NB4 (cell line): ENCODE data around the gene KIT.

ENCODE experiments used
- DNase-seq: peaks from one replicate; pipeline ENCODE4 v3.0.0; 2010; ENCODE audit warnings: low read depth
- H3K4me3 ChIP-seq: one replicate; pipeline ENCODE4 v1.5.1; 2011; ENCODE audit warnings: mild to moderate bottlenecking, low read depth, low read length, moderate library complexity
- MYC ChIP-seq: IDR thresholded peaks from 2 replicates; pipeline ENCODE4 v1.6.1; 2011; ENCODE audit warnings: low read depth, low read length
- POLR2A ChIP-seq: IDR thresholded peaks from 2 replicates; pipeline ENCODE4 v1.6.1; 2011; ENCODE audit warnings: mild to moderate bottlenecking; ENCODE audit not compliant: insufficient read length; ENCODE audit errors: extremely low read depth
- TF ChIP-seq, protein P1 (sequence below): IDR thresholded peaks from 2 replicates; pipeline ENCODE4 v1.6.1; 2011; ENCODE audit warnings: low read depth, low read length
- TF ChIP-seq, protein P2 (sequence below): IDR thresholded peaks from one replicate; pipeline ENCODE4 v1.5.1; 2012; ENCODE audit warnings: low read depth, low read length

KIT gene

DNA sequence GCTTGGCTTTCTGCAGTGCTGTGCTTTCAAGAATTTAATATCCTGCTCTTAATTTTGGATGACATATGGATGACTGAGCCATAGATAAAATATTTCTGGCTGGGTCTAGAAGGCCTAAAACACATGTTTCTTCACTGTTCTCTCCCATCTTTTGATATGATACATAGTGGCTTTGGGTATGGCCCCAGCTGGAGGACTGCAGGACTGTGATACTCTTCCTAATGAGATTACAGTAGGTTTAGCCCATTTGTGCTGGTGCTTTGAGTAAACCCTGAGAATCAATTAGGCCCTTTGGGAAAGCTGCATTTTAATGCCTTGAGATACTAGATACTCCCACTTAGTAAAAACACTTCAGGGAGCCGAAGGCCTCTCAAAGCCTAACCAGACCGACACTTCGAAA, 38.0 kb downstream of the KIT start:
- TF ChIP-seq MYC (no peak), POLR2A (no peak)
- TF ChIP-seq, protein P1, sequence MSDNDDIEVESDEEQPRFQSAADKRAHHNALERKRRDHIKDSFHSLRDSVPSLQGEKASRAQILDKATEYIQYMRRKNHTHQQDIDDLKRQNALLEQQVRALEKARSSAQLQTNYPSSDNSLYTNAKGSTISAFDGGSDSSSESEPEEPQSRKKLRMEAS, result no peak
- TF ChIP-seq, protein P2, sequence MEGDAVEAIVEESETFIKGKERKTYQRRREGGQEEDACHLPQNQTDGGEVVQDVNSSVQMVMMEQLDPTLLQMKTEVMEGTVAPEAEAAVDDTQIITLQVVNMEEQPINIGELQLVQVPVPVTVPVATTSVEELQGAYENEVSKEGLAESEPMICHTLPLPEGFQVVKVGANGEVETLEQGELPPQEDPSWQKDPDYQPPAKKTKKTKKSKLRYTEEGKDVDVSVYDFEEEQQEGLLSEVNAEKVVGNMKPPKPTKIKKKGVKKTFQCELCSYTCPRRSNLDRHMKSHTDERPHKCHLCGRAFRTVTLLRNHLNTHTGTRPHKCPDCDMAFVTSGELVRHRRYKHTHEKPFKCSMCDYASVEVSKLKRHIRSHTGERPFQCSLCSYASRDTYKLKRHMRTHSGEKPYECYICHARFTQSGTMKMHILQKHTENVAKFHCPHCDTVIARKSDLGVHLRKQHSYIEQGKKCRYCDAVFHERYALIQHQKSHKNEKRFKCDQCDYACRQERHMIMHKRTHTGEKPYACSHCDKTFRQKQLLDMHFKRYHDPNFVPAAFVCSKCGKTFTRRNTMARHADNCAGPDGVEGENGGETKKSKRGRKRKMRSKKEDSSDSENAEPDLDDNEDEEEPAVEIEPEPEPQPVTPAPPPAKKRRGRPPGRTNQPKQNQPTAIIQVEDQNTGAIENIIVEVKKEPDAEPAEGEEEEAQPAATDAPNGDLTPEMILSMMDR, result no peak
- no peak for DNase-seq
- no peak overlapping the region for H3K4me3 ChIP-seq

DNA sequence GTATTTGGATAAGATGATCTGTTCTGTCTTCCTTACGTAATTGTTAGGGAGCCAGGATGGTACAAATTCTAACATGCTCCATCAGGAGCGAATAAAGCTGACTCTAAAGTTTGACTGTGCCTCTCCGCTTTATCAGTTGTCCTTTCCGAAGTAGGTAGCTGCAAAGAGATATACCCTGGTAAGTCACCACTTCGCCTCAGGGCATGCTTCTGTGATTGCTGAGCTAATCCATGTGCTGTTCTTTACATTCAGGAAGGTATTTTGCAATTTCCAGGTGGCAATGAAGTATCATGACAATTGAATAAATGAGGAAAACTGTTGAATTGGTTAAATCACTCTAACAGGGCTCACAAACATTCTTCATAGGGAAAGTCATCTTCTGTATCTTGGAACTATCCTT, 38.9 kb downstream of the KIT start:
- no peak overlapping the region for H3K4me3 ChIP-seq
- TF ChIP-seq MYC (no peak), POLR2A (no peak)
- TF ChIP-seq, protein P1, result no peak
- TF ChIP-seq, protein P2, result no peak

DNA sequence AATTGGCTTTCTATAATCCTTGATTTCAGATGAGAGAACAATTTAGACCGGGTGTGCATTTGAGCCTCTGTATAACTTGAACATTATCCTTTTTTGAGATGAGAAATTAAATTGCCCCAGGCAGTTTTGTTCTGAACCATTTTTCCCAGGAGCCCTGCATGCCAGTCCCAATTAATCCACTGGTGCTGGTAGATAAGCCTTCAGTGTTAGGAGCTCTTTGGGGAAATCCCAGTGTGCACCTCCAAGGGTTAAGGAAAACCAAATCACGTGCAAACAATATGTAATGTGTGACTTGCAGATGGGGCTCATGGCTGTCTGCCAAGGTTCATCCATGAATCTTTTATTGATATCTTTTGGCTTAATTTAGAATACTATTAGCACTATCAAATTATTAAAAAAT, 43.2 kb downstream of the KIT start:
- H3K4me3 ChIP-seq, result no peak overlapping the region
- DNase-seq, result no peak
- TF ChIP-seq, protein P2, result no peak
- TF ChIP-seq, protein P1, result no peak
- no peak for TF ChIP-seq POLR2A
- no peak for TF ChIP-seq MYC

More for the DNA sequence above, 38.9 kb downstream of the KIT start:
- no peak for DNase-seq

DNA sequence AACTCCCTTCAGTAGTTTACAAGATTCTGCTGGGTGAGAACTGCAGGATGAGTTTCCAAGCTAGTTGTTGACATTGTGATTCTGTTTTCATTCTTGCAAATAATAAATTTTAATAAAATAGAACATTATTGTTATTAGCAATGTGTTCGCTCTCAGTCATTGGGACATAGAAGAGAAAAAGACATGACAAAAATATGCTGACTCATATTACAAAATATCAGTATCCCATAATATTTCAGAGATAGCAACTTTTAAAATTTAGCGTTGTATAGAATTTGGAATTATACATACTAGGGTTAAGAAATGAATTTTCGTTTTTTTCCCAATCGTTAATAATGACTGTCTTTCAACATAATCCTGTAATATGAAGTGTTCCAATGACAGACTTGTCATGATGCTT, 45.4 kb downstream of the KIT start:
- H3K4me3 ChIP-seq, result no peak overlapping the region
- DNase-seq, result no peak
- TF ChIP-seq MYC (no peak), POLR2A (no peak)
- TF ChIP-seq, protein P2, result no peak
- TF ChIP-seq, protein P1, result no peak

DNA sequence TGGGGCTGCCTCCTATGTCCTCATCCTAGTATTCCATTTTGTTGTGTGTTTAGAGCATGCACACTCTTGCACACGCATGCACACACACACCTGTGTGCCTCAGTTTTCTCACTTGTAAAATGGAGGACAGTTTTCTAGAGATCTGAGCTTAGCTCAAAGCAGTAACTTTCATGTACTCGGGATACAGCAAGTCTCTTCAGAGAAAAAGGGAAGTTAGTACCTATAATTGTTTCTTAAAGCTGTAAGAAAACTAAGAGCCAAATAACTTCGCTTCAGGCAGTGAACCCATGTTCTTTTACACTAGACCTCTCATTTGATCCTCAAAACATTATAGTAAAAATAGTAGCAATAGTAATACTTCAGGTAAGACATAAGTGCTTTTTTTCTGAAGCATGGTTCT, 49.6 kb downstream of the KIT start:
- peak; percentile 30 for DNase-seq
- TF ChIP-seq POLR2A, result no peak
- TF ChIP-seq MYC, result no peak
- TF ChIP-seq, protein P1, result no peak
- TF ChIP-seq, protein P2, result no peak
- H3K4me3 ChIP-seq, result no peak overlapping the region
